SK-N-SH (cell line): ENCODE results near the gene P2RY14. TPM values are rescaled to one million over a fixed set of nuclear protein-coding genes. Genes with fewer than 3 reads are reported as not detected.
"Not testable (repeated sequence)": the region's sequence is repeated elsewhere in the genome, so short reads cannot be mapped to it uniquely, and the experiment has no call there.

Experiments
- CTCF ChIA-PET: fragments of 300-600, 350-600 bp; formaldehyde crosslinking; extraction: SDS; loops from one replicate; lab custom pipeline; 2021; lab: Yijun Ruan, JAX
- POLR2A ChIA-PET: fragments of 350-600 bp; sonication (Branson Sonifier 250); formaldehyde crosslinking; extraction: SDS; loops from one replicate; lab custom pipeline; 2020; ENCODE audit warnings: antibody characterized with exemption, inconsistent platforms; lab: Yijun Ruan, JAX
- DNase-seq: peaks from one replicate; pipeline ENCODE4 v3.0.0; 2012
- H2AFZ ChIP-seq: fragments of 200-600 bp; sonication (generic); 2 replicates; pipeline ENCODE4 v1.8.1; 2016; ENCODE audit warnings: antibody characterized with exemption, mild to moderate bottlenecking, low read depth
- H3F3A ChIP-seq: fragments of 200-600 bp; sonication (generic); replicated peaks from 2 replicates; pipeline ENCODE3; 2016; ENCODE audit warnings: antibody characterized with exemption, mild to moderate bottlenecking; ENCODE audit not compliant: insufficient read depth
- H3K27ac ChIP-seq, 2 experiments: fragments of 200-500 bp in 1 of 2; fragments of 200-600 bp in 1 of 2; sonication (Bioruptor generic) in 1 of 2; sonication (generic), shearing (Covaris generic) in 1 of 2; 2 replicates each; pipeline versions ENCODE4 v1.5.1 to v1.6.1; 2014 to 2016; ENCODE audit warnings: low read depth in 2 of 2, inconsistent platforms in 1 of 2, low read length in 1 of 2, mild to moderate bottlenecking in 1 of 2, mixed read lengths in 1 of 2
- H3K27me3 ChIP-seq: fragments of 200-600 bp; sonication (generic), shearing (Covaris generic); 2 replicates; pipeline ENCODE4 v1.6.1; 2016; ENCODE audit warnings: mixed run types; ENCODE audit not compliant: insufficient read depth
- H3K36me3 ChIP-seq, 2 experiments: fragments of 200-500 bp in 1 of 2; fragments of 200-600 bp in 1 of 2; sonication (Bioruptor generic) in 1 of 2; sonication (generic) in 1 of 2; replicated peaks in 1 of 2; 2 replicates each; pipeline versions ENCODE3 to v1.5.1; 2014 to 2016; ENCODE audit warnings: low read length in 1 of 2, mild to moderate bottlenecking in 1 of 2; ENCODE audit not compliant: insufficient read depth in 2 of 2, control insufficient read depth in 1 of 2
- H3K4me1 ChIP-seq, 2 experiments: fragments of 200-500 bp in 1 of 2; fragments of 200-600 bp in 1 of 2; sonication (Bioruptor generic) in 1 of 2; sonication (generic), shearing (Covaris generic) in 1 of 2; 2 replicates each; pipeline versions ENCODE4 v1.5.1 to v1.6.1; 2014 to 2016; ENCODE audit warnings: low read depth in 1 of 2, low read length in 1 of 2, mixed run types in 1 of 2; ENCODE audit not compliant: insufficient read depth in 2 of 2, control insufficient read depth in 1 of 2
- H3K4me2 ChIP-seq: fragments of 200-600 bp; sonication (generic), shearing (Covaris generic); 2 replicates; pipeline ENCODE4 v1.6.1; 2017; ENCODE audit warnings: mixed run types
- H3K4me3 ChIP-seq, 2 experiments: fragments of 200-500 bp in 1 of 2; fragments of 200-600 bp in 1 of 2; sonication (Bioruptor generic) in 1 of 2; sonication (generic), shearing (Covaris generic) in 1 of 2; 2 replicates each; pipeline versions ENCODE4 v1.5.1 to v1.8.1; 2014 to 2016; ENCODE audit warnings: low read depth in 2 of 2, inconsistent platforms in 1 of 2, low read length in 1 of 2, mild to moderate bottlenecking in 1 of 2, mixed read lengths in 1 of 2, moderate library complexity in 1 of 2
- H3K79me2 ChIP-seq: fragments of 200-600 bp; sonication (generic); 2 replicates; pipeline ENCODE4 v1.8.1; 2017; ENCODE audit warnings: mild to moderate bottlenecking; ENCODE audit not compliant: insufficient read depth
- H3K9ac ChIP-seq: fragments of 200-600 bp; sonication (generic); 2 replicates; pipeline ENCODE4 v1.6.1; 2017; ENCODE audit warnings: mixed run types
- H3K9me2 ChIP-seq: fragments of 200-600 bp; sonication (generic); 2 replicates; pipeline ENCODE4 v1.6.1; 2017; ENCODE audit warnings: mixed run types
- H3K9me3 ChIP-seq: fragments of 200-600 bp; sonication (generic); 2 replicates; pipeline ENCODE4 v1.6.1; 2017; ENCODE audit warnings: mixed run types, mild to moderate bottlenecking, moderate library complexity
- H4K20me1 ChIP-seq: fragments of 200-600 bp; sonication (generic); 2 replicates; pipeline ENCODE4 v1.6.1; 2017; ENCODE audit warnings: mild to moderate bottlenecking, mixed run types; ENCODE audit not compliant: insufficient read depth
- CTCF ChIP-seq: fragments of 200-600 bp; sonication (generic); IDR thresholded peaks from 2 replicates; pipeline ENCODE4 v1.6.1; 2017; ENCODE audit warnings: antibody characterized with exemption, mild to moderate bottlenecking, moderate library complexity
- ELF1 ChIP-seq: IDR thresholded peaks from 2 replicates; pipeline ENCODE4 v1.4.0; 2012
- EP300 ChIP-seq, 2 experiments: IDR thresholded peaks; 2 replicates each; pipeline versions ENCODE4 v1.4.0 to v1.6.1; 2012; ENCODE audit warnings: borderline replicate concordance in 1 of 2, low read depth in 1 of 2, low read length in 1 of 2
- EZH2phosphoT487 ChIP-seq: fragments of 200-600 bp; sonication (generic); IDR thresholded peaks from 2 replicates; pipeline ENCODE4 v1.6.1; 2017; ENCODE audit warnings: low read depth, mixed run types, mild to moderate bottlenecking, antibody characterized with exemption, moderate library complexity, borderline replicate concordance
- FOSL2 ChIP-seq: IDR thresholded peaks from 2 replicates; pipeline ENCODE4 v1.4.0; 2012; ENCODE audit warnings: low read depth, mild to moderate bottlenecking, moderate library complexity, borderline replicate concordance
- GATA2 ChIP-seq: sonication (generic); formaldehyde crosslinking; IDR thresholded peaks from 2 replicates; pipeline ENCODE4 v1.5.0; 2020; ENCODE audit warnings: mild to moderate bottlenecking, missing genetic modification reagents
- MAX ChIP-seq: IDR thresholded peaks from 2 replicates; pipeline ENCODE4 v1.4.0; 2012; ENCODE audit warnings: low read depth
- MXI1 ChIP-seq: IDR thresholded peaks from 2 replicates; pipeline ENCODE4 v1.6.1; 2012; ENCODE audit warnings: mild to moderate bottlenecking, low read depth, low read length, improper control_type of control experiment
- NFIC ChIP-seq: IDR thresholded peaks from 2 replicates; pipeline ENCODE4 v1.4.0; 2012; ENCODE audit warnings: borderline replicate concordance
- NRF1 ChIP-seq: IDR thresholded peaks from 2 replicates; pipeline ENCODE4 v1.6.1; 2012; ENCODE audit warnings: low read depth, mild to moderate bottlenecking, low read length
- POLR2AphosphoS5 ChIP-seq: IDR thresholded peaks from 2 replicates; pipeline ENCODE4 v1.6.1; 2012; ENCODE audit warnings: low read depth, low read length
- RAD21 ChIP-seq: IDR thresholded peaks from 2 replicates; pipeline ENCODE4 v1.6.1; 2012; ENCODE audit warnings: mild to moderate bottlenecking, low read length
- REST ChIP-seq: IDR thresholded peaks from 2 replicates; pipeline ENCODE4 v1.6.1; 2012; ENCODE audit warnings: mild to moderate bottlenecking, low read depth, low read length, moderate library complexity
- RFX5 ChIP-seq: IDR thresholded peaks from 2 replicates; pipeline ENCODE4 v1.6.1; 2012; ENCODE audit warnings: mild to moderate bottlenecking, improper control_type of control experiment, low read length
- SMC3 ChIP-seq: IDR thresholded peaks from 2 replicates; pipeline ENCODE4 v1.6.1; 2012; ENCODE audit warnings: low read depth, low read length, improper control_type of control experiment
- TCF12 ChIP-seq: IDR thresholded peaks from 2 replicates; pipeline ENCODE4 v1.4.0; 2012
- YY1 ChIP-seq: IDR thresholded peaks from 2 replicates; pipeline ENCODE4 v1.4.0; 2012; ENCODE audit warnings: low read depth, mild to moderate bottlenecking
- WGBS: methylation state at CpG from one replicate; pipeline ENCODE4 v1.1.6; 2017; ENCODE audit warnings: low lambda C conversion rate; 5-methylcytosine and 5-hydroxymethylcytosine counted together
- polyA plus RNA-seq, 3 experiments: library from polyadenylated mRNA; depleted of rRNA; stranded (reverse); fragments of >200 nt; gene quantifications; 2 replicates each; pipeline ENCODE4 v1.2.3, GENCODE V29; 2012

Gene P2RY14
- polyA plus RNA-seq, 1 of the 3 experiments (the other 2 are of a cell fraction), result not detected

- H3K9me3 ChIP-seq, H3K4me1 ChIP-seq, H3F3A ChIP-seq, H3K9me2 ChIP-seq, H3K36me3 ChIP-seq, H4K20me1 ChIP-seq, POLR2A ChIA-PET, H3K79me2 ChIP-seq, H3K27me3 ChIP-seq, H3K9ac ChIP-seq, DNase-seq, H3K4me2 ChIP-seq, H3K4me3 ChIP-seq, H3K27ac ChIP-seq, H2AFZ ChIP-seq: not testable (repeated sequence)
- 62% methylated on average over 9 of the region's 9 CpGs for WGBS
- CTCF ChIA-PET, result interaction anchor here (0.7 to 6.5 kb wide), 3 partner anchors 59 to 1214 kb away, joined by 3 to 106 read pairs (median 4); partner anchors contain the start of gene P2RY14
These were observed 108.2 kb downstream of the P2RY14 start for GRCh38 chr3:151169948-151170679.

GRCh38 chr3:151169262-151169947 is 108.9 kb downstream of the P2RY14 start:
- Histone ChIP-seq H3K79me2 (no peaks in the 10 kb centered on the region), H3K4me1 (no peaks in the 10 kb centered on the region; a peak in 1 of 4 replicates), H3K4me2 (no peak overlapping the region), H3K27ac (no peak overlapping the region), H3K4me3 (no peak overlapping the region), H4K20me1 (no peaks in the 10 kb centered on the region), H3F3A (no peaks in the 10 kb centered on the region), H3K9me2 (no peaks in the 10 kb centered on the region), H3K36me3 (no peaks in the 10 kb centered on the region), H3K9ac (no peak overlapping the region), H2AFZ (no peak overlapping the region), H3K27me3 (0 out of 2 replicates have a peak, but pooled peaks cover 5% of the 10 kb centered on the region), H3K9me3 (no peaks in the 10 kb centered on the region)
- WGBS, result 84% methylated on average over 9 of the region's 9 CpGs
- no peak for TF ChIP-seq TCF12
- TF ChIP-seq RAD21, result no peak
- no peak for TF ChIP-seq CTCF
- TF ChIP-seq MXI1, result no peak
- TF ChIP-seq REST, result no peak
- TF ChIP-seq MAX, result no peak
- TF ChIP-seq GATA2 (CRISPR knock-in tag), result no peak
- TF ChIP-seq SMC3, result no peak
- TF ChIP-seq NFIC, result no peak
- no peak for TF ChIP-seq RFX5
- TF ChIP-seq YY1, result no peak
- TF ChIP-seq NRF1, result no peak
- no peak for TF ChIP-seq ELF1
- TF ChIP-seq FOSL2, result no peak
- no peak for TF ChIP-seq POLR2AphosphoS5
- TF ChIP-seq EP300 (IDR thresholded peaks at IDR 0.05; ENCODE audit: borderline replicate concordance in 1 of 2, low read depth in 1 of 2, low read length in 1 of 2), result no peak
- TF ChIP-seq EZH2phosphoT487, result no peak
- no peak for DNase-seq
- CTCF ChIA-PET, result interaction anchor here (0.8 to 6.5 kb wide), 19 partner anchors 9 to 667 kb away, joined by 3 to 106 read pairs (median 9); partner anchors contain the start of gene P2RY14
- POLR2A ChIA-PET, result no interaction called here
